ENCODE measurements around the gene DLL4. TPM values are rescaled to one million over a fixed set of nuclear protein-coding genes. Genes with fewer than 3 reads are reported as not detected.

DLL4 gene
- total RNA-seq, 1 donor from 2014 or later = not detected

- intact Hi-C loops (cut with micrococcal nuclease) = no loop called here
Measured at GRCh38 chr15:40925863-40926658, 3.1 kb upstream of the DLL4 start.

DNA sequence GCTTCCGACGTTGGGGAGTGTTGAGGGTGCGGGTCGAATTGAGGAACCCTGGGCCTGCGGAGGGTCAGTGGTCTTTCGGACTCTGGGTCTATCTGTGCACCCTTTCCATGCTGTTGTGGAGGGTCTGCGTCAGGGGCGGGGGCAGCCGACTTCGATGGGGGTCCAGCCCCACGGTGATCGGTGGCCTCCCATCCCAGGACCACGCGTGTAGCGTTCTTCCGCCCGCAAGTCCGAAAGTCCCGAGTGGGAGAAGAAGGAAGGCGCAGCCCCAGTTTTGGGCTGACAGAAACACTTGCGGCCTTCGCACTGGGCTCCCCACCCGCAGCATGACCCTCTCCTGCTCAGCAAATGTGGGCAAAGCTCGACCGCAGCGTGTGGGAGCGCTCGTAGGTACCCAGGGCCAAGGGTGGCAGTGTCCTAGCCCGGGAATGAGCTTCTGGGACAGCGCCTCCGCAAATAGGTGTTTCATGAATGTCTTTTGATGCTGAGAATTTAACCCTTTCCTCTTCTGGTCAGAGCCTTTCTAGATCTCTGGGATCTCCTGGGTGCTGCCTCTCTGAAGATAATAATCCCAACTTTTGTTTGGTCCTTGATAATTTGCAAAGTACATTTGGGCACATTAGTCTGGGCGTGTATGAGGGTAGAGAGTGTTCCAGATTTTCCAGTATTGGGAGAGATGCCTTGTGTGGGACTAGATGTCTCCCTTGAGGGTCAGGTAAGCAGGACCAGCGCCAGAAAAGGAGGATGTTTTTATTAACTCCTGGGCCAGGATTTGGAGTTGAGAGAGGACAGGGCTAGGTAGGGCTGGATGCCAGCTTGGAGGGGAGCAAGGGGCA lies 2.3 kb upstream of the DLL4 start:
- intact Hi-C loops (cut with micrococcal nuclease) = no loop called here

- intact Hi-C loops (cut with micrococcal nuclease) = no loop called here
Measured at GRCh38 chr15:40927495-40927872, 1.7 kb upstream of the DLL4 start.

GRCh38 chr15:40927873-40928806 lies 1.0 kb upstream of the DLL4 start:
- intact Hi-C loops (cut with micrococcal nuclease) = no loop called here

DNA sequence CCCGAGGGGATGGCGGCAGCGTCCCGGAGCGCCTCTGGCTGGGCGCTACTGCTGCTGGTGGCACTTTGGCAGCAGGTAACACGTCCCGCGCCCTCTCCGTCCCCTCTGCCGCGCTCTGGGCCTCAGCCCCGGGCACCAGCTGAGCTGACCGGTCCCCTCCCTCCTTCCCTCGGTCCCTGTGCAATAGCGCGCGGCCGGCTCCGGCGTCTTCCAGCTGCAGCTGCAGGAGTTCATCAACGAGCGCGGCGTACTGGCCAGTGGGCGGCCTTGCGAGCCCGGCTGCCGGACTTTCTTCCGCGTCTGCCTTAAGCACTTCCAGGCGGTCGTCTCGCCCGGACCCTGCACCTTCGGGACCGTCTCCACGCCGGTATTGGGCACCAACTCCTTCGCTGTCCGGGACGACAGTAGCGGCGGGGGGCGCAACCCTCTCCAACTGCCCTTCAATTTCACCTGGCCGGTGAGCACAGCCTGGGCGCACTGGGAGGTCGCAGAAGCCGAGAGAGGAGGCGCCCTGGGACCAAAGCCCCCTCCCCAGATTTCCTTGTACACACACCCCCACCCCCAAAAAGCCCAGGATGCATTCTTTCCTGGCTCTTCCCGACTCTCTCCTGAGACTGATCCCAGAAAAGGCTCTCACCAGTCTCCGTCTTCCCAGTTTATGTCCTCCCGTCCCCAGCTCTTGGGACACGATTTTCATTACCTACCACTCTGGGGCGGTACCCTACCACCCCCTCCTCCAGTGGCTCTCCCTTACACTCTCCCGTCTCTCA lies 705 bp downstream of the DLL4 start:
- intact Hi-C loops (cut with micrococcal nuclease) = loop anchor here (1.0 kb wide), 3 partner anchors 23 to 92 kb away; partner anchors contain the start of gene CHAC1

GRCh38 chr15:40930430-40931299 lies 1.5 kb downstream of the DLL4 start:
- intact Hi-C loops (cut with micrococcal nuclease) = loop anchor here (1.0 kb wide), 1 partner anchor 92 kb away; no protein-coding TSS in a partner anchor

DNA sequence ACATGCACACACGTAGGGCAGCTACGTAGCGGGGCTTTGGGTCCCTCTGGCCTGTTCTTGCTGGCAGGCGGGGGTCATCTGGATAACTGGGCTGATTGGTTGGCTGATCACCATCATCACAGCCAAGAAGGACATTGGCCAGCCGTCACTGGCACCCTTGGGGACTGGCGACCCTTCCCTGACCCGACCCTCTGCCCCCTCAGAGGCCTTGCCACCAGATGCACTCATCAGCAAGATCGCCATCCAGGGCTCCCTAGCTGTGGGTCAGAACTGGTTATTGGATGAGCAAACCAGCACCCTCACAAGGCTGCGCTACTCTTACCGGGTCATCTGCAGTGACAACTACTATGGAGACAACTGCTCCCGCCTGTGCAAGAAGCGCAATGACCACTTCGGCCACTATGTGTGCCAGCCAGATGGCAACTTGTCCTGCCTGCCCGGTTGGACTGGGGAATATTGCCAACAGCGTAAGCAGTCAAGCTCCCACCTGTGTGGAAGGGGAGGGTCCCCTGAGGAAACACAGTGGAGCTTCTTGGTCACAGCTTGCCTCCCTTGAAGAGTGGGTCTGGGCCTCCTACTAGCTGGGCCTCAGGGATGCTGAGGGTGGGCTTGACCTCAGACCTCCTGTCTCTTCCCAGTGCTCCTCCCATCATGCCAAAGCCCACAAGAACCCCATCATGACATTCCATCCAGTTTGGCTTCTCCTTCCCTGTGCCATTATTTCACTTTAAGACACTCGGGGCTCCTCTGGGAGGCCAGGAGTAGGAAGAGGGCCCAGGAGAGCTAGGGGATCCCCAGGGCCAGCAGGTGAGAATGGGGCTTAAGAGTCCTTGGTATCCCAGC lies 2.4 kb downstream of the DLL4 start:
- intact Hi-C loops (cut with micrococcal nuclease) = no loop called here

GRCh38 chr15:40932156-40932555 lies 3.0 kb downstream of the DLL4 start:
- intact Hi-C loops (cut with micrococcal nuclease) = no loop called here

- intact Hi-C loops (cut with micrococcal nuclease) = no loop called here
Measured at GRCh38 chr15:40932649-40933516, 3.7 kb downstream of the DLL4 start.

- intact Hi-C loops (cut with micrococcal nuclease) = no loop called here
Measured at GRCh38 chr15:40933517-40933902, 4.4 kb downstream of the DLL4 start.

- intact Hi-C loops (cut with micrococcal nuclease) = no loop called here
Measured at GRCh38 chr15:40934457-40934856, 5.3 kb downstream of the DLL4 start.

DNA sequence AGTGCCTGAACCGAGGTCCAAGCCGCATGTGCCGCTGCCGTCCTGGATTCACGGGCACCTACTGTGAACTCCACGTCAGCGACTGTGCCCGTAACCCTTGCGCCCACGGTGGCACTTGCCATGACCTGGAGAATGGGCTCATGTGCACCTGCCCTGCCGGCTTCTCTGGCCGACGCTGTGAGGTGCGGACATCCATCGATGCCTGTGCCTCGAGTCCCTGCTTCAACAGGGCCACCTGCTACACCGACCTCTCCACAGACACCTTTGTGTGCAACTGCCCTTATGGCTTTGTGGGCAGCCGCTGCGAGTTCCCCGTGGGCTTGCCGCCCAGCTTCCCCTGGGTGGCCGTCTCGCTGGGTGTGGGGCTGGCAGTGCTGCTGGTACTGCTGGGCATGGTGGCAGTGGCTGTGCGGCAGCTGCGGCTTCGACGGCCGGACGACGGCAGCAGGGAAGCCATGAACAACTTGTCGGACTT lies 7.1 kb downstream of the DLL4 start:
- intact Hi-C loops (cut with micrococcal nuclease) = no loop called here

GRCh38 chr15:40936709-40937666 lies 7.8 kb downstream of the DLL4 start:
- intact Hi-C loops (cut with micrococcal nuclease) = no loop called here

- intact Hi-C loops (cut with micrococcal nuclease) = no loop called here
Measured at GRCh38 chr15:40937762-40938535, 8.8 kb downstream of the DLL4 start.

DNA sequence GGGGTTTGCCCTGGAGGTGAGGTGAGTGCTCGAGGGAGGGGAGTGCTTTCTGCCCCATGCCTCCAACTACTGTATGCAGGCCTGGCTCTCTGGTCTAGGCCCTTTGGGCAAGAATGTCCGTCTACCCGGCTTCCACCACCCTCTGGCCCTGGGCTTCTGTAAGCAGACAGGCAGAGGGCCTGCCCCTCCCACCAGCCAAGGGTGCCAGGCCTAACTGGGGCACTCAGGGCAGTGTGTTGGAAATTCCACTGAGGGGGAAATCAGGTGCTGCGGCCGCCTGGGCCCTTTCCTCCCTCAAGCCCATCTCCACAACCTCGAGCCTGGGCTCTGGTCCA lies 9.4 kb downstream of the DLL4 start:
- intact Hi-C loops (cut with micrococcal nuclease) = no loop called here

Data from T-helper 1 cell treated with Interleukin-12 subunit alpha and Interleukin-12 subunit beta and Interleukin-4 antibody, amounts not matched to agents 30 ng/mL and 1 ng/mL, for 36 hours (primary cell).